Ishikawa (cell line): ENCODE measurements around the gene SPIRE2.
A peak's percentile ranks its signal among the peaks of the same experiment; 100 is the strongest.

Experiments
- CEBPB ChIP-seq: IDR thresholded peaks from 2 replicates; pipeline ENCODE4 v1.6.1; 2012
- EGR1 ChIP-seq: IDR thresholded peaks from 2 replicates; pipeline ENCODE4 v1.6.1; 2012
- NFIC ChIP-seq: IDR thresholded peaks from 2 replicates; pipeline ENCODE4 v1.6.1; 2012
- TAF1 ChIP-seq: IDR thresholded peaks from 2 replicates; pipeline ENCODE4 v1.6.1; 2012; ENCODE audit warnings: low read depth, mild to moderate bottlenecking
- TCF12 ChIP-seq: IDR thresholded peaks from 2 replicates; pipeline ENCODE4 v1.6.1; 2012; ENCODE audit warnings: low read depth
- ZBTB7A ChIP-seq: IDR thresholded peaks from 2 replicates; pipeline ENCODE4 v1.6.1; 2012; ENCODE audit warnings: low read depth
- TF ChIP-seq, protein P1 (sequence below): IDR thresholded peaks from 2 replicates; pipeline ENCODE4 v1.6.1; 2012; ENCODE audit warnings: low read depth, mild to moderate bottlenecking
- TF ChIP-seq, protein P2 (sequence below): IDR thresholded peaks from 2 replicates; pipeline ENCODE4 v1.6.1; 2012
- TF ChIP-seq, protein P3 (sequence below): IDR thresholded peaks from 2 replicates; pipeline ENCODE4 v1.6.1; 2012

DNA sequence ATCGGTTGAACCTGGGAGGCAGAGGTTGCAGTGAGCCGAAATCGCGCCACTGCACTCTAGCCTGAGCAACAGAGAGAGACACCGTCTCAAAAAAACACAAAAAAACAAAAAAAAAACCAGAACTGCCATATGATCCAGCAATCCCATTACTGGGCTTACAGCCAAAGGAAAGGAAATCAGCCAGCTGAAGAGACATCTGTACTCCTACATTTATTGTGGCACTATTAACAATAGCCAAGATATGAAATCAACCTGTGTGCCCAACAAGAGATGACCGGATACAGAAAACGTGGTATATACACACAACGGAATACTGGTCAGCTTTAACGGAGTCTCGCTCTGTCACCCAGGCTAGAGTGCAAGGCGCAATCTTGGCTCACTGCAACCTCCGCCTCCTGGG is 26.5 kb upstream of the SPIRE2 start:
- TF ChIP-seq, protein P1, sequence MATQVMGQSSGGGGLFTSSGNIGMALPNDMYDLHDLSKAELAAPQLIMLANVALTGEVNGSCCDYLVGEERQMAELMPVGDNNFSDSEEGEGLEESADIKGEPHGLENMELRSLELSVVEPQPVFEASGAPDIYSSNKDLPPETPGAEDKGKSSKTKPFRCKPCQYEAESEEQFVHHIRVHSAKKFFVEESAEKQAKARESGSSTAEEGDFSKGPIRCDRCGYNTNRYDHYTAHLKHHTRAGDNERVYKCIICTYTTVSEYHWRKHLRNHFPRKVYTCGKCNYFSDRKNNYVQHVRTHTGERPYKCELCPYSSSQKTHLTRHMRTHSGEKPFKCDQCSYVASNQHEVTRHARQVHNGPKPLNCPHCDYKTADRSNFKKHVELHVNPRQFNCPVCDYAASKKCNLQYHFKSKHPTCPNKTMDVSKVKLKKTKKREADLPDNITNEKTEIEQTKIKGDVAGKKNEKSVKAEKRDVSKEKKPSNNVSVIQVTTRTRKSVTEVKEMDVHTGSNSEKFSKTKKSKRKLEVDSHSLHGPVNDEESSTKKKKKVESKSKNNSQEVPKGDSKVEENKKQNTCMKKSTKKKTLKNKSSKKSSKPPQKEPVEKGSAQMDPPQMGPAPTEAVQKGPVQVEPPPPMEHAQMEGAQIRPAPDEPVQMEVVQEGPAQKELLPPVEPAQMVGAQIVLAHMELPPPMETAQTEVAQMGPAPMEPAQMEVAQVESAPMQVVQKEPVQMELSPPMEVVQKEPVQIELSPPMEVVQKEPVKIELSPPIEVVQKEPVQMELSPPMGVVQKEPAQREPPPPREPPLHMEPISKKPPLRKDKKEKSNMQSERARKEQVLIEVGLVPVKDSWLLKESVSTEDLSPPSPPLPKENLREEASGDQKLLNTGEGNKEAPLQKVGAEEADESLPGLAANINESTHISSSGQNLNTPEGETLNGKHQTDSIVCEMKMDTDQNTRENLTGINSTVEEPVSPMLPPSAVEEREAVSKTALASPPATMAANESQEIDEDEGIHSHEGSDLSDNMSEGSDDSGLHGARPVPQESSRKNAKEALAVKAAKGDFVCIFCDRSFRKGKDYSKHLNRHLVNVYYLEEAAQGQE, result no peak
- peak; percentile 68 for TF ChIP-seq NFIC
- TF ChIP-seq TCF12, result no peak
- TF ChIP-seq, protein P2, sequence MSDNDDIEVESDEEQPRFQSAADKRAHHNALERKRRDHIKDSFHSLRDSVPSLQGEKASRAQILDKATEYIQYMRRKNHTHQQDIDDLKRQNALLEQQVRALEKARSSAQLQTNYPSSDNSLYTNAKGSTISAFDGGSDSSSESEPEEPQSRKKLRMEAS, result peak; percentile 23; the same call in 1 of the 2 replicates
- no peak for TF ChIP-seq ZBTB7A
- no peak for TF ChIP-seq EGR1
- TF ChIP-seq, protein P3, sequence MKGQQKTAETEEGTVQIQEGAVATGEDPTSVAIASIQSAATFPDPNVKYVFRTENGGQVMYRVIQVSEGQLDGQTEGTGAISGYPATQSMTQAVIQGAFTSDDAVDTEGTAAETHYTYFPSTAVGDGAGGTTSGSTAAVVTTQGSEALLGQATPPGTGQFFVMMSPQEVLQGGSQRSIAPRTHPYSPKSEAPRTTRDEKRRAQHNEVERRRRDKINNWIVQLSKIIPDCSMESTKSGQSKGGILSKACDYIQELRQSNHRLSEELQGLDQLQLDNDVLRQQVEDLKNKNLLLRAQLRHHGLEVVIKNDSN, result no peak
- no peak for TF ChIP-seq CEBPB
- no peak for TF ChIP-seq TAF1
